ENCODE results near the gene UROC1. TPM values are rescaled to one million over a fixed set of nuclear protein-coding genes. Genes with fewer than 3 reads are reported as not detected.

UROC1 gene
- total RNA-seq, 4 donors from 2014 or later = not detected

GRCh38 chr3:126493739-126494138 is 23.8 kb downstream of the UROC1 start:
- intact Hi-C loops (cut with DNase I) = no loop called here
- Histone ChIP-seq H3K36me3 (no peaks in the 10 kb centered on the region), H3K4me1 (no peaks in the 10 kb centered on the region), H3K27me3 (no peaks in the 10 kb centered on the region), H3K9me3 (no peaks in the 10 kb centered on the region), H3K4me3 (no peak overlapping the region), H3K27ac (no peak overlapping the region)
- no peak for TF ChIP-seq POLR2A (IDR thresholded peaks at IDR 0.05)
- TF ChIP-seq CTCF (IDR thresholded peaks at IDR 0.05) = no peak
- 74 to 83% methylated on average over 3 to 9 of the region's 9 CpGs for WGBS, 2 donors
- no peak for DNase-seq

- intact Hi-C loops (cut with DNase I) = no loop called here
- Histone ChIP-seq H3K4me3 (no peak overlapping the region), H3K36me3 (no peaks in the 10 kb centered on the region), H3K9me3 (no peaks in the 10 kb centered on the region), H3K27me3 (peaks cover 0 to 1% (median 0%) of the 10 kb centered on the region in 4 donors), H3K4me1 (no peaks in the 10 kb centered on the region), H3K27ac (no peak overlapping the region)
- WGBS, 2 donors = 69 to 87% methylated on average over 10 of the region's 14 CpGs
- DNase-seq = no peak
- TF ChIP-seq CTCF (IDR thresholded peaks at IDR 0.05) (no peak), POLR2A (IDR thresholded peaks at IDR 0.05) (no peak)
These were observed 24.5 kb downstream of the UROC1 start for GRCh38 chr3:126493051-126493450.

- Histone ChIP-seq H3K4me3 (no peak overlapping the region), H3K27ac (no peak overlapping the region), H3K4me1 (peaks cover 6 to 15% (median 8%) of the 10 kb centered on the region in 3 donors), H3K9me3 (no peaks in the 10 kb centered on the region), H3K36me3 (no peaks in the 10 kb centered on the region), H3K27me3 (peaks cover 0 to 10% (median 0%) of the 10 kb centered on the region in 4 donors)
- TF ChIP-seq CTCF (IDR thresholded peaks at IDR 0.05) = no peak
- no peak for TF ChIP-seq POLR2A (IDR thresholded peaks at IDR 0.05)
- WGBS, 2 donors = 46 to 86% methylated on average over 11 to 18 of the region's 21 CpGs
- DNase-seq = no peak
- intact Hi-C loops (cut with DNase I) = no loop called here
These were observed 26.2 kb downstream of the UROC1 start for GRCh38 chr3:126491221-126492013.

GRCh38 chr3:126490619-126491018 is 27.0 kb downstream of the UROC1 start:
- H3K36me3 ChIP-seq = no peaks in the 10 kb centered on the region
- no peaks in the 10 kb centered on the region for H3K9me3 ChIP-seq
- H3K4me1 ChIP-seq = peaks cover 6 to 18% (median 8%) of the 10 kb centered on the region in 3 donors
- WGBS, 2 donors = 65% methylated on average over 6 of the region's 6 CpGs; no CpG with 5 or more reads in 1 of the 2 donors
- peaks cover 0 to 10% (median 0%) of the 10 kb centered on the region in 4 donors for H3K27me3 ChIP-seq
- intact Hi-C loops (cut with DNase I) = no loop called here
- TF ChIP-seq POLR2A (IDR thresholded peaks at IDR 0.05) = no peak
- TF ChIP-seq CTCF (IDR thresholded peaks at IDR 0.05) = no peak
- no peak for DNase-seq
- no peak overlapping the region for H3K4me3 ChIP-seq
- H3K27ac ChIP-seq = no peak overlapping the region

- TF ChIP-seq POLR2A (IDR thresholded peaks at IDR 0.05) = no peak
- TF ChIP-seq CTCF (IDR thresholded peaks at IDR 0.05) = no peak
- no peaks in the 10 kb centered on the region for H3K36me3 ChIP-seq
- H3K27ac ChIP-seq = no peak overlapping the region
- peaks cover 6 to 18% (median 8%) of the 10 kb centered on the region in 3 donors for H3K4me1 ChIP-seq
- DNase-seq = no peak
- no peaks in the 10 kb centered on the region for H3K9me3 ChIP-seq
- no peak overlapping the region for H3K4me3 ChIP-seq
- WGBS, 2 donors = 90 to 91% methylated on average over 15 to 16 of the region's 16 CpGs
- H3K27me3 ChIP-seq = peaks cover 0 to 10% (median 0%) of the 10 kb centered on the region in 4 donors
- intact Hi-C loops (cut with DNase I) = no loop called here
These were observed 28.5 kb downstream of the UROC1 start for GRCh38 chr3:126488886-126489569.
